Adrenal gland (tissue), 12 donors: ENCODE results near the gene MYO5B. TPM values are rescaled to one million over a fixed set of nuclear protein-coding genes. Genes with fewer than 3 reads are reported as not detected.

Experiments
- DNase-seq, 7 donors: peaks; one replicate each; pipeline ENCODE4 v3.0.0-alpha.2; 2019 to 2020
- H3K27ac ChIP-seq, 5 donors: fragments of 200-600 bp; sonication (generic) in 4 of 5; 1 replicate in 3 of 5; 2 replicates in 2 of 5; pipeline versions ENCODE4 v1.5.1 to v1.8.0; 2016 to 2020; ENCODE audit warnings: mild to moderate bottlenecking in 1 of 5
- H3K27me3 ChIP-seq: fragments of 200-600 bp; 2 replicates; pipeline ENCODE4 v1.8.0; 2021
- H3K36me3 ChIP-seq, 2 donors: fragments of 200-600 bp; replicated peaks in 1 of 2; 1 replicate in 1 of 2; 2 replicates in 1 of 2; pipeline versions ENCODE4 v1.5.1 to v1.8.0; 2018 to 2022
- H3K4me1 ChIP-seq, 2 donors: fragments of 200-600 bp; replicated peaks in 1 of 2; 1 replicate in 1 of 2; 2 replicates in 1 of 2; pipeline versions ENCODE4 v1.5.1 to v1.8.0; 2018 to 2021
- H3K4me3 ChIP-seq, 4 donors: fragments of 200-600 bp; sonication (generic) in 3 of 4; one replicate each; pipeline ENCODE4 v1.5.1; 2016 to 2018
- H3K9me3 ChIP-seq, 3 donors: fragments of 200-600 bp; sonication (generic) in 1 of 3; replicated peaks in 1 of 3; 1 replicate in 2 of 3; 2 replicates in 1 of 3; pipeline versions ENCODE4 v1.5.1 to v1.8.0; 2016 to 2021
- CTCF ChIP-seq, 6 experiments: fragments of 450-650 bp in 4 of 6; fragments of 200-600 bp in 2 of 6; sonication (generic) in 1 of 6; IDR thresholded peaks; 1 replicate in 5 of 6; 2 replicates in 1 of 6; pipeline versions ENCODE4 v1.5.1 to v1.8.0; 2016 to 2021; ENCODE audit warnings: antibody characterized with exemption in 6 of 6, mild to moderate bottlenecking in 2 of 6, moderate library complexity in 1 of 6
- POLR2A ChIP-seq, 2 donors: fragments of 450-650 bp; IDR thresholded peaks; one replicate each; pipeline ENCODE4 v1.6.1; 2017; ENCODE audit warnings: antibody characterized with exemption in 2 of 2, mild to moderate bottlenecking in 2 of 2, moderate library complexity in 1 of 2
- WGBS, 4 donors: extraction: QIAGEN DNeasy Blood & Tissue Kit in 2 of 4; methylation state at CpG; one replicate each; pipeline versions ENCODE4 v1.1.5 to v1.1.7; 2013 to 2017; 5-methylcytosine and 5-hydroxymethylcytosine counted together
- intact Hi-C, 2 donors: fragments of 100-400 bp; cut with DNase I; formaldehyde crosslinking; loops; one replicate each; pipeline versions ENCODE4 v1.14.1 to v1.15.0; 2022 to 2023
- polyA plus RNA-seq, 3 donors: library from polyadenylated mRNA; stranded (reverse); fragments of 200-250 nt in 2 of 3; fragments of 350-450 nt in 1 of 3; fragmentation: Illumina TruSeq in 1 of 3; extraction: RNeasy Lipid Tissue Mini Kit (QIAGEN cat#74804) in 1 of 3; gene quantifications; one replicate each; pipeline ENCODE4 v1.2.3, GENCODE V29; 2013 to 2014
- total RNA-seq, 9 donors: library from RNA; depleted of rRNA in 4 of 9; stranded (reverse); fragments of >200 nt in 4 of 9; fragments of 120-200 nt in 1 of 9; fragmentation: NEBNext Ultra II Directional in 1 of 9; extraction: Animal tissue kit (Norgen Biotek cat#: 25700) in 1 of 9; gene quantifications; one replicate each; pipeline versions ENCODE4 v1.1.0 to v1.2.4, GENCODE V29; 2013 to 2023
- donor health status: healthy with polysubstance abuse.
- donor health status: Bipolar disorder and iron deficiency.
- donor health status: DM: yes; HTN: yes; CAD: no.
- donor health status: DM: no; HTN: no; CAD: no.
- donor health status: DM: no; HTN: no; CAD: no.
- donor health status: DM: yes; HTN: yes; CAD: no.

Gene MYO5B
- total and polyA plus RNA-seq, 12 donors: 0.61 to 9.3 (median 2.9) TPM

- Histone ChIP-seq H3K27ac (no peak overlapping the region), H3K4me3 (no peak overlapping the region), H3K4me1 (peaks cover 2 to 4% of the 10 kb centered on the region in 2 donors), H3K27me3 (peaks cover 3% of the 10 kb centered on the region), H3K9me3 (no peaks in the 10 kb centered on the region), H3K36me3 (no peaks in the 10 kb centered on the region)
- TF ChIP-seq POLR2A (IDR thresholded peaks at IDR 0.05) (no peak), CTCF (IDR thresholded peaks at IDR 0.05) (no peak)
- DNase-seq: no peak
- WGBS, 4 donors: 60 to 65% (median 63%) methylated on average over 5 of the region's 5 CpGs
- intact Hi-C loops: loop anchor here in 1 of 2 donors (10.0 kb wide), 1 partner anchor 195 kb away; no protein-coding TSS in a partner anchor
Observed at GRCh38 chr18:50199346-50199855, 4.5 kb upstream of the MYO5B start.

GRCh38 chr18:50196261-50196660 lies 1.3 kb upstream of the MYO5B start:
- TF ChIP-seq POLR2A (IDR thresholded peaks at IDR 0.05) (no peak), CTCF (IDR thresholded peaks at IDR 0.05) (no peak)
- WGBS, 4 donors: 78 to 93% (median 89%) methylated on average over 3 of the region's 3 CpGs
- Histone ChIP-seq H3K4me1 (peaks cover 10 to 13% of the 10 kb centered on the region in 2 donors), H3K36me3 (no peaks in the 10 kb centered on the region), H3K27me3 (peaks cover 16% of the 10 kb centered on the region), H3K4me3 (no peak overlapping the region), H3K27ac (no peak overlapping the region), H3K9me3 (no peaks in the 10 kb centered on the region)
- no peak for DNase-seq
- intact Hi-C loops: loop anchor here in 1 of 2 donors (10.0 kb wide), 1 partner anchor 191 kb away; no protein-coding TSS in a partner anchor

GRCh38 chr18:50195689-50196088 lies 742 bp upstream of the MYO5B start:
- H3K27ac ChIP-seq: no peak overlapping the region
- intact Hi-C loops: loop anchor here in 1 of 2 donors (10.0 kb wide), 1 partner anchor 191 kb away; no protein-coding TSS in a partner anchor
- TF ChIP-seq CTCF (IDR thresholded peaks at IDR 0.05) (no peak), POLR2A (IDR thresholded peaks at IDR 0.05) (no peak)

DNA sequence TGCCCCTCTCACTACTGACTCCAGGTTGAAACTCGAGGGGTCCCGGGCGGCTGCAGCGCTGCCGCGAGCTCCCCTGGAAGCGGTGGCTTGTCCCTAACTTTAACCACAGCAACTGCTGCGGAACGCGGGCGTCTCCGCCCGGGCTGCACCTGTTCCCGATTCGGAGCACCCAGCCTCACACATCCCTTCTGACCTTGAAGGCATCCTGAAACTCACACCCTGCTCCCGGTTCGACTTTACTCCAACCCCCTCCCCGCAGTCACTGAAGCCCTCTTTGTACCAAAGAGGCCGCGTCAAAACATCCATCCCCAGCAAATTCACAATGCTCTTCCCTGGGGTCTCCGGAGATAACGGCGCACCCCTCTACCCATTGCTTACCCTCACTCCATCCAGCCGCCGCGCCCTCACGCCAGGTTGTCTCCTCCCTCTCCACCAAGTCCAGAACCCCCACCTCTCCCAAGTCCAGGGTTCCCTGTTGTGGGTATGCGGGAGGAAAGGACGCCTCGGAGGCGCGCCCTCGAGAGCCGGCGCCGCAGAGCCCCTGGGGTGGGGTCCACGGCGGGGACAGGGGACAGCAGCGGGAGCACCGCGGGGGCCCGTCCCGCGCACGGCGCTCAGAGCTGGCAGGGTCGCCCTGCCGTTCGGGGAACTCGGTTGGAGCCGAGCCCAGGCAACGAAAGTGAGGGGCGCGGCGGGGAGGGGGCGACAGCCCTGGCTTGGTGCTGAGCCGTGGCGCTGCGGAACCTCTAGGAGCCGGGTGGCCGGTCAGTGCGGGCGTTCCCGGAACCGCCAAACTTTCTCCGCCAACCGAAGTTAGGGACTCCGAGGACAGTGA lies 934 bp downstream of the MYO5B start:
- Histone ChIP-seq H3K36me3 (no peaks in the 10 kb centered on the region), H3K27me3 (peaks cover 16% of the 10 kb centered on the region), H3K27ac (no peak overlapping the region), H3K4me1 (peaks cover 10 to 13% of the 10 kb centered on the region in 2 donors), H3K9me3 (no peaks in the 10 kb centered on the region), H3K4me3 (peak overlapping the region in 2 of 4 donors; percentile 34 to 67)
- DNase-seq: no peak
- intact Hi-C loops: loop anchor here in 1 of 2 donors (10.0 kb wide), 1 partner anchor 189 kb away; no protein-coding TSS in a partner anchor
- no peak for TF ChIP-seq CTCF (IDR thresholded peaks at IDR 0.05)
- no peak for TF ChIP-seq POLR2A (IDR thresholded peaks at IDR 0.05)
- WGBS, 4 donors: 1 to 3% (median 2%) methylated on average over 34 to 68 of the region's 68 CpGs

More at GRCh38 chr18:50195689-50196088, 742 bp upstream of the MYO5B start:
- H3K27me3 ChIP-seq: peaks cover 16% of the 10 kb centered on the region
- no peak for DNase-seq
- no peaks in the 10 kb centered on the region for H3K9me3 ChIP-seq
- no peak overlapping the region for H3K4me3 ChIP-seq
- H3K4me1 ChIP-seq: peaks cover 10 to 13% of the 10 kb centered on the region in 2 donors
- WGBS, 4 donors: 21 to 34% (median 26%) methylated on average over 10 of the region's 10 CpGs
- no peaks in the 10 kb centered on the region for H3K36me3 ChIP-seq
